NCI-H510A treated with DMSO at 0.1 percent for 48 hours (cell line): ENCODE measurements around the gene TNK2.
A peak's percentile ranks its signal among the peaks of the same experiment; 100 is the strongest.
"Not testable (repeated sequence)": the region's sequence is repeated elsewhere in the genome, so short reads cannot be mapped to it uniquely, and the experiment has no call there.

Experiments used
- DNase-seq: peaks from one replicate; lab custom pipeline; 2025; lab: John Stamatoyannopoulos, UW

TNK2 gene

GRCh38 chr3:195907934-195908693 is at the start of gene TNK2:
TSS of gene TNK2 (minus strand) at chr3:195908551. CDS start at chr3:195888588, 19,963 bp downstream.
- peak; percentile 41 for DNase-seq

DNA sequence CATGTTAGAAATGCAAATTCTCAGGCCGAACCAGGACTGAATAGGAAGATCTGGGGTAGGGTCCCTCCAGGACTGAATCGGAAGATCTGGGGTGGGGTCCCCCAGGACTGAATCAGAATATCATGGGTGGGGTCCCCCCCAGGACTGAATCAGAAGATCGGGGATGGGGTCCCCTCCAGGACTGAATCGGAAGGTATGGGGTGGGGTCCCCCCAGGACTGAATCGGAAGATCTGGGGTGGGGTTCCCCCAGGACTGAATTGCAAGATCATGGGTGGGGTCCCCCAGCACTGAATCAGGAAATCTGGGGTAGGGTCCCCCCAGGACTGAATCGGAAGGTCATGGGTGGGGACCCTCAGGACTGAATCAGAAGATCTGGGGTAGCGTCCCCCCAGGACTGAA is 48.2 kb upstream of the TNK2 start:
- no peak for DNase-seq

GRCh38 chr3:195955416-195955841 is 47.1 kb upstream of the TNK2 start:
- DNase-seq = not testable (repeated sequence)

GRCh38 chr3:195954752-195955119 is 46.4 kb upstream of the TNK2 start:
- not testable (repeated sequence) for DNase-seq

GRCh38 chr3:195954052-195954751 is 45.9 kb upstream of the TNK2 start:
- not testable (repeated sequence) for DNase-seq

DNA sequence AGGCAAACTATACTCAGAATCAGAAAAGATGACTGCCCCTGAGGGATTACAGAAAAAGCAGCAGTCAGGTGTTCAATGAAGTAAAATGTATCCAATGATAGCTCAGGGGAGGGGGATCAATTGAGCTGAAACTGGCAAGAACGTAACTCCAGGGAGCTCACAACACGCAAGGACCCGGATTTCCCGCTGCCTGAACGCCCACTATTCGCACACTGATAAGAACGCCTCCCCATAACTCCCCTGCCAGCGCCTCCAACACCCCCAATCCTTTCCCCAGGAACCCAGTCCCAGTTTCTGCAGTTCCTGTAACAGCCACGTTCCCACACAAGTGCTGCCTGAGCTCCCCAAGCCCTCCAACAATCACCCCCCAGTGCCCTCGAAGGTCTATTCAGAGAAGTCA is 44.2 kb upstream of the TNK2 start:
- DNase-seq = not testable (repeated sequence)

DNA sequence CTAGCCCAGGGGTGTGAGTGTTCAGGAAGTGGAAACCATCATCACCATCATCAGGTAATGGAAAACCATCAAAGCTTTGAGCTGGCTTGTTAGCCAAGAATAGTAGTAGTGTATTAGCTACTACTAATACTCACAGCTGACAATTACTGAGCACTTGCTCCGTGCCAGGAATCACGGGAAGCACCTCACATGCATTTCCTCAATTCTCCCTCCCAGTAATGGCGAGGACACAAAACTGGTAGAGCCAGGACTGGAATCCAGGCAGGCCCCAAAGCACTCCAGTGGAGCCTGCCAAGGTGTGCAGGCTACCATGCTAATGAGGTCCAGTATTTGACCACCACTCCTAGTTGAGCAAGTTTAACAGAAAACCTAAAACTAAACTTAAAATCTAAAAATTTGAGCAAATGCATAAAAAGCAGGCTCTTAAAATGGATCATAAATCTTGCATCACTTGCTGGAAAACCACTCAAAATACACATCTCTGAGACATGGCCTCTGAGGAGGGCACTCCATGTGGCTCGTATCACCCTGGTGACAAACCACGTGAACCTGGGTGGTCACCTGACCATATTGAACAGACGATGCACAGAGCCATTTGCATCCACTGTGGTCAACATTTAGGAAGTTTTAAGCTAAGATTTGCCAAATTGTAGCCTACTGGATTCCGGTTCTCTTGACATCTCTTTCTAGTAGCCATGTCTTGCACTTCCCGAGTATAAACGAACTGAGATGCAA is 43.3 kb upstream of the TNK2 start:
- DNase-seq = not testable (repeated sequence)

DNA sequence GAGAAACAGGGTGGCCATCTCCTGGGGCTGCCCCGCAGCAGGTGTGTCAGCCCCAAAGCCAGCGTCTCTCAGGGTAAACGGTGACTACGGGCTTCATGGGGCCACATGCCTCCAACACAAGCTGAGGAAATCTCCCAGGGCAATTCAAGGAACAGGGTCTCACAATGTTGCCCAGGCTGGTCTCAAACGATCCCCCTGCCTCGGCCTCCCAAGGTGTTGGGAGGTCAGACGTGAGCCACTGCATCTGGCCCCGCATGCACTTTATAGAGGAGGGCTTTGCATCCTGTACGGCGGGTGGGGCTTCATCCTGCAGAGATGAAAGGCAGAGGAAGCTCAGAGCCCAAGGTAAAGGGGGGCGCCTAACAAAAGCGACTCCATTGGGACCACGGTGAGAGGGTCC is 42.4 kb upstream of the TNK2 start:
- not testable (repeated sequence) for DNase-seq

DNA sequence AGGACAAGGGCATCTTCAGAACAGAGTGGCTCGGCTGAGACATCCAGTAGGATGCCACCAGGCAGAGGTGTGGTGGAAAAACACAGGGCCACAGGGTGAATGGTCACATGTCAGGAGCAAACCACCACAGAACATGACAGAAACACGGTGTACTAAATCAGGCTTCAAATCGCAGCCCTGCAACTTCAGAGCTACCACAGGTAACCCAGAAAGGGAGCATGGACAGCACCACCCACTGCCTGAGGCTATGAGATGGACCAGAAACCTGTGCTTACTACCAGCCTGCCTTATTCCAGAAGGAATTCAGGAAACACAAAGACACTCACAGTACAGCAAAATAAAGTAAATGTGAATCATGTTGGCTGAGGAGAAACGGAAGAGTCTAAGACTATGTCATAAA is 41.8 kb upstream of the TNK2 start:
- DNase-seq = not testable (repeated sequence)

GRCh38 chr3:195946910-195947699 is 38.8 kb upstream of the TNK2 start:
- DNase-seq = not testable (repeated sequence)

GRCh38 chr3:195941265-195941815 is 33.0 kb upstream of the TNK2 start:
- DNase-seq = not testable (repeated sequence)

DNA sequence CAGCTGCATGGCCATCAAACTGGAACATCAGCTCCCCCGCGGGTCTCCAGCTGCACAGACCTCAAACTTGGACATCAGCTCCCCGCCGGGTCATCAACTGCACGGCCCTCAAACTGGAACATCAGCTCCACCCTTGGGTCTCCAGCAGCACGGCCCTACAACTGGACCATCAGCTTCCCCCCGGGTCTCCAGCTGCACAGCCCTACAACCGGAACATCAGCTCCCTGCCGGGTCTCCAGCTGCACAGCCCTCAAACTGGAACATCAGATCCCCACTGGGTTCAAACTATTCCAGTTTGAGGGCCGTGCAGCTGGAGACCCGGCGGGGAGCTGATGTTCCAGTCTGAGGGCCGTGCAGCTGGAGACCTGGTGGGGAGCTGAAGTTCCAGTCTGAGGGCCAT is 32.5 kb upstream of the TNK2 start:
- not testable (repeated sequence) for DNase-seq

GRCh38 chr3:195939526-195940470 is 31.4 kb upstream of the TNK2 start:
- not testable (repeated sequence) for DNase-seq

GRCh38 chr3:195933044-195933430 is 24.7 kb upstream of the TNK2 start:
- not testable (repeated sequence) for DNase-seq

DNA sequence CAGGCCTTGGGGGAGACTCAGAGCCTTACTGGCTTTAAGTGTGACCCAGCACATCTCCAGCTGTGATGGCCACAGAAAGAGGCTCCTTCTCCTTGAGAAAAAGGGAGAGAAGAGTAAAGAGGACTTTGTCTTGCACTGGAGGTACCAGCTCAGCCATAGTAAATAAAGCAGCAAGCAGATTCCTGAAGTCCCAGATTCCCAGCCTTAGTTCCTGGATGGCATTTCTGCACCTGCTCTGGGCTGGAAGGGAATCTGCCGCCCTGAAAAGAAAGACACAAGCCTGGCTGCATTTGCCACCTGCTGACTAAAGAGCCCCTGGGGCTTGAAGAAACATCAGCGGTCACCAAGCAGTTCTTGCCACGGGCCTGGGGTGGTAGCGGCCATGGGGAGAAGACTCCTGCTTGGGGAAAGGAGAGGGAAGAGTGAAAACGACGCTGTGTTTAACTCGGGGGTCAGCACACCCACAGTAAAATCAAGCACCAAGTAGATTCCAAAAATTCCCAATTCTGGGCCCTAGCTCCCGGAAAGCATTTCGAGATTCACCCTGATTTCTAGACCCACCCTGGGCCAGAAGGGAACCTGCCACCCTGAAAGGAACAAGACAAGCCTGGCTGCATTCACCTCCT is 24.2 kb upstream of the TNK2 start:
- no peak for DNase-seq

DNA sequence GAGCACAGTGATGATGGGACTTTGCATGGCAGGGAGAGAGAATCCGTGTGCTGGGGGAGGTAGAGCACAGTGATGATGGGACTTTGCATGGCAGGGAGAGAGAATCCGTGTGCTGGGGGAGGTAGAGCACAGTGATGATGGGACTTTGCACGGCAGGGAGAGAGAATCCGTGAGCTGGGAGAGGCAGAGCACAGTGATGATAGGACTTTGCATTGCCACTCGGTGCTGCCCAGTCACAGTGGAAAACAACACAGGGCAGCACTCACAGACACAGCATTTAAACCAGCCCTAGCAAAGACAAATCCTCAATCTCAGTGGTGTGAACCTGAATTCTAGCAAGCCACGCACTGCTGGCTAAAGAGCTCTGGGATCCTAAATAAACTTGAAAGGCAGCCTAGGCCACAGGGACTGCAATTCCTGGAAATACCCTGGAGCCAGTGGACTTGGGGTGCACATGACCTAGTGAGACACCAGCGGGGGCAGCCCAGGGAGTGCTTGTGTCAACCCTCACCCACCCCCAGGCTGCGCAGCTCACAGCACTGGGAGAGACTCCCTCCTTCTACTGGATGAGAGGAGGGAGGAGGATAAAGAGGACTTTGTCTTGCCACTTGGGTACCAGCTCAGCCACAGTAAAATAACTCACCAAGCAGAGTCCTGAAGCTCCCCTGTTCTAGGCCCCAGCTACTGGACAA is 23.4 kb upstream of the TNK2 start:
- no peak for DNase-seq

DNA sequence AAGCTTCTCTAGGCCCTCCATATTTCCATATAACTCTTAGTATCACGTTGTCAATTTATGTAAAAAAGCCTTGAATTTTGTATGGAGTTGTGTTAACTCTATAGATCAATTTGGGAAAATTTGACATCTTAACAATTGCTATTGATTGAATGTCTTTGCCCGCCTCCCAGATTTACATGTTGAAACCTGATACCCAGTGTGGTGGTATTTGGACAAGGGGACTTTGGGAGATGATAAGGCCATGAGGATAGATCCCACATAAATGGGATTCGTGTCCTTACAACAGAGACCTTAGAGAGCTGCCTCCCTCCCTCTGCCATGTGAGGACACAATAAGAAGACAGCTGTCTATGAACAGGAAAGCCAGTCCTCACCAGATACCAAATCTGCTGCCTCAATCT is 21.1 kb upstream of the TNK2 start:
- no peak for DNase-seq

GRCh38 chr3:195921334-195921791 is 13.0 kb upstream of the TNK2 start:
- DNase-seq = no peak

- no peak for DNase-seq
Measured at GRCh38 chr3:195918176-195918575, 9.8 kb upstream of the TNK2 start.
